ENCODE results near the gene SORCS2.

DNA sequence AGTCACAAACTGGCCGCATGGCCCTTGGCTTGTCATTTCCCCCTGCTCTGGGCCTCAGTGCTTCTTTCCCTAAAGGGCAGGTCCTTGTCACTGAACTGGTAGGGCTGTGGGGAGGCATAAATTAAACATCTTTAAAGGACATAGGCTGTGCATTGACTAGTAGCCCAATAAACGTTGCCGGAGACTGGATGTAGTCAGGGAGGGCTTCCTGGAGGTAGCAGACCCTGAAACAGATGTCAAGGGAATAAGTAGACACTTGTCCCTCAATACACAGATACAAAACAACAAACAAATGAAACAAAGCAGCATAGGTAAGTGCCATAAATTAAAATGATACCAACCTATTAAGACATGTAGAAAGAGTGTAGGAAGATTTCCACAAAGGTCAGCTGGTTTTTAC lies 314.2 kb downstream of the SORCS2 start:
- TF ChIP-seq, protein P1, sequence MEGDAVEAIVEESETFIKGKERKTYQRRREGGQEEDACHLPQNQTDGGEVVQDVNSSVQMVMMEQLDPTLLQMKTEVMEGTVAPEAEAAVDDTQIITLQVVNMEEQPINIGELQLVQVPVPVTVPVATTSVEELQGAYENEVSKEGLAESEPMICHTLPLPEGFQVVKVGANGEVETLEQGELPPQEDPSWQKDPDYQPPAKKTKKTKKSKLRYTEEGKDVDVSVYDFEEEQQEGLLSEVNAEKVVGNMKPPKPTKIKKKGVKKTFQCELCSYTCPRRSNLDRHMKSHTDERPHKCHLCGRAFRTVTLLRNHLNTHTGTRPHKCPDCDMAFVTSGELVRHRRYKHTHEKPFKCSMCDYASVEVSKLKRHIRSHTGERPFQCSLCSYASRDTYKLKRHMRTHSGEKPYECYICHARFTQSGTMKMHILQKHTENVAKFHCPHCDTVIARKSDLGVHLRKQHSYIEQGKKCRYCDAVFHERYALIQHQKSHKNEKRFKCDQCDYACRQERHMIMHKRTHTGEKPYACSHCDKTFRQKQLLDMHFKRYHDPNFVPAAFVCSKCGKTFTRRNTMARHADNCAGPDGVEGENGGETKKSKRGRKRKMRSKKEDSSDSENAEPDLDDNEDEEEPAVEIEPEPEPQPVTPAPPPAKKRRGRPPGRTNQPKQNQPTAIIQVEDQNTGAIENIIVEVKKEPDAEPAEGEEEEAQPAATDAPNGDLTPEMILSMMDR (IDR thresholded peaks at IDR 0.05): no peak
- TF ChIP-seq POLR2A (IDR thresholded peaks at IDR 0.05): no peak

Measured in uterus (tissue), 2 donors.